Measurements from ENCODE around the gene CXCL5.

Gene CXCL5

DNA sequence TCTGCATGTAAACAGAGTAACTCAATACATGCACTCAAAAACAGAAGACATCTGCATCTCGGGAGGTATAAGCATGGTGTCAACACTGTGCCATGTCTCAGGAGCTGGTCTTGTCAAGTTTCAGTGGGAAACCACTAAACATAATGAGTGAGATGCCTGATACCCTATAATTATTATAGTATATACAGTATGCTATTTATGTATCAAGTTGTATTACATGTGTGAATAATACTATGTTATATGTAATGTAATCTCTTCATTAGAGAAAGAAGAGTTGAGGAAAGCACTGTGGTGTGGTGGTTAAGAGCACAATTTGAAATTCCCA is 13.0 kb downstream of the CXCL5 start:
- TF ChIP-seq RAD21 (IDR thresholded peaks at IDR 0.05; ENCODE audit: low read depth) (no peak), TAF1 (IDR thresholded peaks at IDR 0.05; ENCODE audit: low read depth) (no peak), YY1 (IDR thresholded peaks at IDR 0.05; ENCODE audit: low read depth) (no peak), EP300 (IDR thresholded peaks at IDR 0.05; ENCODE audit: borderline replicate concordance) (no peak), ZBTB7A (IDR thresholded peaks at IDR 0.05; ENCODE audit: low read depth) (no peak), EGR1 (IDR thresholded peaks at IDR 0.05) (no peak)
- TF ChIP-seq, protein P1, sequence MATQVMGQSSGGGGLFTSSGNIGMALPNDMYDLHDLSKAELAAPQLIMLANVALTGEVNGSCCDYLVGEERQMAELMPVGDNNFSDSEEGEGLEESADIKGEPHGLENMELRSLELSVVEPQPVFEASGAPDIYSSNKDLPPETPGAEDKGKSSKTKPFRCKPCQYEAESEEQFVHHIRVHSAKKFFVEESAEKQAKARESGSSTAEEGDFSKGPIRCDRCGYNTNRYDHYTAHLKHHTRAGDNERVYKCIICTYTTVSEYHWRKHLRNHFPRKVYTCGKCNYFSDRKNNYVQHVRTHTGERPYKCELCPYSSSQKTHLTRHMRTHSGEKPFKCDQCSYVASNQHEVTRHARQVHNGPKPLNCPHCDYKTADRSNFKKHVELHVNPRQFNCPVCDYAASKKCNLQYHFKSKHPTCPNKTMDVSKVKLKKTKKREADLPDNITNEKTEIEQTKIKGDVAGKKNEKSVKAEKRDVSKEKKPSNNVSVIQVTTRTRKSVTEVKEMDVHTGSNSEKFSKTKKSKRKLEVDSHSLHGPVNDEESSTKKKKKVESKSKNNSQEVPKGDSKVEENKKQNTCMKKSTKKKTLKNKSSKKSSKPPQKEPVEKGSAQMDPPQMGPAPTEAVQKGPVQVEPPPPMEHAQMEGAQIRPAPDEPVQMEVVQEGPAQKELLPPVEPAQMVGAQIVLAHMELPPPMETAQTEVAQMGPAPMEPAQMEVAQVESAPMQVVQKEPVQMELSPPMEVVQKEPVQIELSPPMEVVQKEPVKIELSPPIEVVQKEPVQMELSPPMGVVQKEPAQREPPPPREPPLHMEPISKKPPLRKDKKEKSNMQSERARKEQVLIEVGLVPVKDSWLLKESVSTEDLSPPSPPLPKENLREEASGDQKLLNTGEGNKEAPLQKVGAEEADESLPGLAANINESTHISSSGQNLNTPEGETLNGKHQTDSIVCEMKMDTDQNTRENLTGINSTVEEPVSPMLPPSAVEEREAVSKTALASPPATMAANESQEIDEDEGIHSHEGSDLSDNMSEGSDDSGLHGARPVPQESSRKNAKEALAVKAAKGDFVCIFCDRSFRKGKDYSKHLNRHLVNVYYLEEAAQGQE (IDR thresholded peaks at IDR 0.05; ENCODE audit: low read depth): no peak

DNA sequence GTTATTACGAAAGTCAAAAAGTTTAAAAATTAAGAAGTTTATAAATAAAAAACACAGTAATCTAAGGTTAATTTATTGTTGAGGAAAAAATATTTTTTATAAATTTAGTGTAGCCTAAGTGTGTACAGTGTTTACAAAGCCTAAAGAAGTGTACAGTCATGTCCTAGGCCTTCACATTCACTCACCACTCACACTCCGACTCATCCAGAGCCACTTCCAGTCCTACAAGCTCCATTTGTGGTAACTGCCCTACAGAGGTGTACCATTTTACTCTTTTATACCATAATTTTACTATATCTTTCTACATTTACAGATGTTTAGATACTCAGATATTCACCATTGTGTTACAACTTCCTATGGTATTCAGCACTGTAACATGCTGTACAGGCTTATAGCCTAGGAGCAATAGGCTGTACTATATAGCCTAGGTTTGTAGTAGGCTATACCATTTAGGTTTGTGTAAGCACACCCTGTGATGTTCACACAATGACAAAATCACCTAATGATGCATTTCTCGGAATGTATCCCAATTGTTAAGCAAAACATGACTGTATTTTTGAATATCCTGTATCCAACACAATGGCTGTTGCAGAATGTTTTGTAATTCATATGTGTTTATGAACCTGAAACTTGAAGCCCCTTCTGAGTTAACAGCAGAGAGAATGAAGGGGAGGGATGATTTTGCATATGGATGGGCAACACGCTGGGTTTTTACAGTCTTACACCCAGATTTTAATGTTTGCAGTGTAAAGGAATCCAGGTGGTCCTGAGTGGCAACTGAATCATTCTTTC is 13.5 kb downstream of the CXCL5 start:
- TF ChIP-seq CREB1 (IDR thresholded peaks at IDR 0.05; ENCODE audit: low read depth) (no peak), EGR1 (IDR thresholded peaks at IDR 0.05) (no peak), FOXM1 (IDR thresholded peaks at IDR 0.05; ENCODE audit: borderline replicate concordance, low read depth) (no peak), TAF1 (IDR thresholded peaks at IDR 0.05; ENCODE audit: low read depth) (no peak), TCF12 (IDR thresholded peaks at IDR 0.05; ENCODE audit: low read depth) (no peak), ZBTB7A (IDR thresholded peaks at IDR 0.05; ENCODE audit: low read depth) (no peak), RAD21 (IDR thresholded peaks at IDR 0.05; ENCODE audit: low read depth) (no peak), NFIC (IDR thresholded peaks at IDR 0.05) (no peak), CEBPB (IDR thresholded peaks at IDR 0.05) (no peak), EP300 (IDR thresholded peaks at IDR 0.05; ENCODE audit: borderline replicate concordance) (no peak), TEAD4 (IDR thresholded peaks at IDR 0.05) (no peak), YY1 (IDR thresholded peaks at IDR 0.05; ENCODE audit: low read depth) (no peak)
- TF ChIP-seq, protein P2, sequence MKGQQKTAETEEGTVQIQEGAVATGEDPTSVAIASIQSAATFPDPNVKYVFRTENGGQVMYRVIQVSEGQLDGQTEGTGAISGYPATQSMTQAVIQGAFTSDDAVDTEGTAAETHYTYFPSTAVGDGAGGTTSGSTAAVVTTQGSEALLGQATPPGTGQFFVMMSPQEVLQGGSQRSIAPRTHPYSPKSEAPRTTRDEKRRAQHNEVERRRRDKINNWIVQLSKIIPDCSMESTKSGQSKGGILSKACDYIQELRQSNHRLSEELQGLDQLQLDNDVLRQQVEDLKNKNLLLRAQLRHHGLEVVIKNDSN (IDR thresholded peaks at IDR 0.05): no peak
- TF ChIP-seq, protein P1 (IDR thresholded peaks at IDR 0.05; ENCODE audit: low read depth): no peak
- TF ChIP-seq, protein P3, sequence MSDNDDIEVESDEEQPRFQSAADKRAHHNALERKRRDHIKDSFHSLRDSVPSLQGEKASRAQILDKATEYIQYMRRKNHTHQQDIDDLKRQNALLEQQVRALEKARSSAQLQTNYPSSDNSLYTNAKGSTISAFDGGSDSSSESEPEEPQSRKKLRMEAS (IDR thresholded peaks at IDR 0.05): no peak

DNA sequence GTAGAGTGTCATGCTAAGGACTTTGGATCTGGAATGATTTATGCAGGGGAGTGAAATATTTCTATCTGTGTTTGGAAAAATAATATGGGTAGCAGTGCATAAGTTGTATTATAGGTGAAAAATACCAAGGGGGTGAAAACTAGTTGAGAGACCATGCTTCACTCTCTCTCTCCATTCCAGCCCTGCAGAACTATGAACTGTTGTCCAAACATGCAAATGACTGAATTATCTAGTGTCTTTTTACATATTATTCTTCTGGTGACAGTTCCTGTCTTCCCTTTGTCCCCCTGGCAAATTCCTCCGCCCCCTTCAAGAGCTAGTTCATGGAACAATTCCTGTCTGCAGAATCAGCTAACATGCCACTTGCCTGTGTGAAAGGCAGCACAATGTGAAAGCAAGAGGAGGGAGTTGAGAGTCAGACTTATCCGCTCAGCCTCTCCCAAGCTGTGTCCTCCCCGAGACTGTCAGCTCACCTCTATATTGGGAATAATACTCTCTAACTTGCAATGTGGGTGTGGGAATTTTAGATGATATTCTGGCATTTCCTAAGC is 19.0 kb downstream of the CXCL5 start:
- no peak for TF ChIP-seq EGR1 (IDR thresholded peaks at IDR 0.05)
- no peak for TF ChIP-seq CEBPB (IDR thresholded peaks at IDR 0.05)
- TF ChIP-seq, protein P2 (IDR thresholded peaks at IDR 0.05): no peak
- TF ChIP-seq, protein P1 (IDR thresholded peaks at IDR 0.05; ENCODE audit: low read depth): no peak
- no peak for TF ChIP-seq TEAD4 (IDR thresholded peaks at IDR 0.05)
- no peak for TF ChIP-seq RAD21 (IDR thresholded peaks at IDR 0.05; ENCODE audit: low read depth)
- no peak for TF ChIP-seq YY1 (IDR thresholded peaks at IDR 0.05; ENCODE audit: low read depth)
- TF ChIP-seq NFIC (IDR thresholded peaks at IDR 0.05): no peak
- TF ChIP-seq CREB1 (IDR thresholded peaks at IDR 0.05; ENCODE audit: low read depth): no peak
- TF ChIP-seq TAF1 (IDR thresholded peaks at IDR 0.05; ENCODE audit: low read depth): no peak

DNA sequence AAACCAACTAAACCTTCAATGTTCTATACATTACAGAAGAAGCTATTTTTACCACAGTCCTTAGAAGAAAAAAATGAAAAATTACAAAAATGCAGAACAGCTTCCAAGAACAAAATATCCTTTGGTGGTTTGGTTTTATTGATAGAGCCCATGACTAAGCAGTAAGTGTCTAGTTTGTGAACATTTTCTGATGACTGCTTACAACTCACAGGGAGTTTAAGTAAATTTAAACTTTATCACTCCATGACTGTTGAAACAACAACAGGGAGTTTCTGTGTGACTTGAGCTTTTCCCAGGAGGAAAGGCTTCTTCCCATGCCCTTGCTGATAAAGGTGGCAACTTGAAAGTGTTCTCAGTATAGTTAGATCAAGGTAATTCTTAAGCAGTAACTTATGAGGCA is 19.6 kb downstream of the CXCL5 start:
- TF ChIP-seq EP300 (IDR thresholded peaks at IDR 0.05; ENCODE audit: borderline replicate concordance) (no peak), CREB1 (IDR thresholded peaks at IDR 0.05; ENCODE audit: low read depth) (no peak), TAF1 (IDR thresholded peaks at IDR 0.05; ENCODE audit: low read depth) (no peak), EGR1 (IDR thresholded peaks at IDR 0.05) (no peak)
- TF ChIP-seq, protein P2 (IDR thresholded peaks at IDR 0.05): no peak
- TF ChIP-seq, protein P3 (IDR thresholded peaks at IDR 0.05): no peak
